ENCODE results near the gene MED13.

MED13 gene

GRCh38 chr17:62033317-62033716 is 31.8 kb downstream of the MED13 start:
- CTCF ChIA-PET, result no interaction called here
- no peak for TF ChIP-seq L3MBTL2 (conservative IDR thresholded peaks at IDR 0.05)
- no peak for TF ChIP-seq ARNT (IDR thresholded peaks at IDR 0.05)
- TF ChIP-seq FOXM1 (IDR thresholded peaks at IDR 0.05; ENCODE audit: borderline replicate concordance), result no peak
- TF ChIP-seq CTBP1 (IDR thresholded peaks at IDR 0.05; ENCODE audit: borderline replicate concordance), result no peak
- TF ChIP-seq ELF4 (IDR thresholded peaks at IDR 0.05), result no peak
- TF ChIP-seq PKNOX1 (IDR thresholded peaks at IDR 0.05), result no peak
- no peak for TF ChIP-seq FOXA1 (IDR thresholded peaks at IDR 0.05)
- TF ChIP-seq LEF1 (IDR thresholded peaks at IDR 0.05; ENCODE audit: borderline replicate concordance), result no peak
- TF ChIP-seq NFRKB (IDR thresholded peaks at IDR 0.05), result no peak
- no peak for TF ChIP-seq SUZ12 (IDR thresholded peaks at IDR 0.05)
- POLR2A ChIA-PET, result interaction anchor here (1.0 kb wide), 1 partner anchor 33 kb away, joined by 3 read pairs; no protein-coding TSS in a partner anchor
- DNase-seq (ENCODE audit: extremely low spot score), result no peak

GRCh38 chr17:62032480-62032879 is 32.6 kb downstream of the MED13 start:
- TF ChIP-seq HDGF (IDR thresholded peaks at IDR 0.05; ENCODE audit: borderline replicate concordance) (no peak), SUZ12 (IDR thresholded peaks at IDR 0.05) (no peak), NFRKB (IDR thresholded peaks at IDR 0.05) (no peak), L3MBTL2 (conservative IDR thresholded peaks at IDR 0.05) (no peak), PKNOX1 (IDR thresholded peaks at IDR 0.05) (no peak), SP1 (IDR thresholded peaks at IDR 0.05) (no peak), ARNT (IDR thresholded peaks at IDR 0.05) (no peak)
- DNase-seq (ENCODE audit: extremely low spot score), result no peak
- CTCF ChIA-PET, result no interaction called here
- POLR2A ChIA-PET, result no interaction called here

- CTCF ChIA-PET, result no interaction called here
- TF ChIP-seq HDGF (IDR thresholded peaks at IDR 0.05; ENCODE audit: borderline replicate concordance), result no peak
- TF ChIP-seq FOXM1 (IDR thresholded peaks at IDR 0.05; ENCODE audit: borderline replicate concordance), result no peak
- TF ChIP-seq TARDBP (IDR thresholded peaks at IDR 0.05), result no peak
- TF ChIP-seq SP1 (IDR thresholded peaks at IDR 0.05), result no peak
- TF ChIP-seq PKNOX1 (IDR thresholded peaks at IDR 0.05), result no peak
- no peak for TF ChIP-seq ZNF384 (IDR thresholded peaks at IDR 0.05)
- TF ChIP-seq FOXK2 (IDR thresholded peaks at IDR 0.05), result no peak
- TF ChIP-seq ARNT (IDR thresholded peaks at IDR 0.05), result no peak
- no peak for TF ChIP-seq L3MBTL2 (conservative IDR thresholded peaks at IDR 0.05)
- TF ChIP-seq FOXA1 (IDR thresholded peaks at IDR 0.05), result no peak
- TF ChIP-seq NFRKB (IDR thresholded peaks at IDR 0.05), result no peak
- no peak for TF ChIP-seq ELF4 (IDR thresholded peaks at IDR 0.05)
- no peak for TF ChIP-seq BHLHE40 (IDR thresholded peaks at IDR 0.05; ENCODE audit: borderline replicate concordance)
- TF ChIP-seq LEF1 (IDR thresholded peaks at IDR 0.05; ENCODE audit: borderline replicate concordance), result no peak
- no peak for TF ChIP-seq CTBP1 (IDR thresholded peaks at IDR 0.05; ENCODE audit: borderline replicate concordance)
- no peak for TF ChIP-seq SUZ12 (IDR thresholded peaks at IDR 0.05)
- no peak for DNase-seq (ENCODE audit: extremely low spot score)
- POLR2A ChIA-PET, result no interaction called here
These were observed 34.8 kb downstream of the MED13 start for GRCh38 chr17:62030264-62030663.

GRCh38 chr17:62024866-62025265 is 40.2 kb downstream of the MED13 start:
- POLR2A ChIA-PET, result no interaction called here
- DNase-seq (ENCODE audit: extremely low spot score), result no peak
- no peak for TF ChIP-seq ZNF384 (IDR thresholded peaks at IDR 0.05)
- TF ChIP-seq FOXM1 (IDR thresholded peaks at IDR 0.05; ENCODE audit: borderline replicate concordance), result no peak
- no peak for TF ChIP-seq LEF1 (IDR thresholded peaks at IDR 0.05; ENCODE audit: borderline replicate concordance)
- TF ChIP-seq L3MBTL2 (conservative IDR thresholded peaks at IDR 0.05), result no peak
- CTCF ChIA-PET, result interaction anchor here (0.6 kb wide), 1 partner anchor 8 kb away, joined by 3 read pairs; no protein-coding TSS in a partner anchor

- DNase-seq (ENCODE audit: extremely low spot score), result no peak
- TF ChIP-seq ARNT (IDR thresholded peaks at IDR 0.05), result no peak
- no peak for TF ChIP-seq ZNF384 (IDR thresholded peaks at IDR 0.05)
- no peak for TF ChIP-seq SUZ12 (IDR thresholded peaks at IDR 0.05)
- no peak for TF ChIP-seq NFRKB (IDR thresholded peaks at IDR 0.05)
- TF ChIP-seq CTBP1 (IDR thresholded peaks at IDR 0.05; ENCODE audit: borderline replicate concordance), result no peak
- no peak for TF ChIP-seq FOXM1 (IDR thresholded peaks at IDR 0.05; ENCODE audit: borderline replicate concordance)
- TF ChIP-seq L3MBTL2 (conservative IDR thresholded peaks at IDR 0.05), result no peak
- no peak for TF ChIP-seq HDGF (IDR thresholded peaks at IDR 0.05; ENCODE audit: borderline replicate concordance)
- no peak for TF ChIP-seq SP1 (IDR thresholded peaks at IDR 0.05)
- no peak for TF ChIP-seq PKNOX1 (IDR thresholded peaks at IDR 0.05)
- TF ChIP-seq BHLHE40 (IDR thresholded peaks at IDR 0.05; ENCODE audit: borderline replicate concordance), result no peak
- TF ChIP-seq FOXA1 (IDR thresholded peaks at IDR 0.05), result no peak
- TF ChIP-seq ELF4 (IDR thresholded peaks at IDR 0.05), result no peak
- no peak for TF ChIP-seq FOXK2 (IDR thresholded peaks at IDR 0.05)
- no peak for TF ChIP-seq LEF1 (IDR thresholded peaks at IDR 0.05; ENCODE audit: borderline replicate concordance)
- TF ChIP-seq TARDBP (IDR thresholded peaks at IDR 0.05), result no peak
- ChIA-PET CTCF (no interaction called here), POLR2A (no interaction called here)
These were observed 47.2 kb downstream of the MED13 start for GRCh38 chr17:62017912-62018311.

- no peak for TF ChIP-seq BHLHE40 (IDR thresholded peaks at IDR 0.05; ENCODE audit: borderline replicate concordance)
- no peak for TF ChIP-seq FOXA1 (IDR thresholded peaks at IDR 0.05)
- no peak for TF ChIP-seq ELF4 (IDR thresholded peaks at IDR 0.05)
- no peak for TF ChIP-seq ZNF384 (IDR thresholded peaks at IDR 0.05)
- TF ChIP-seq PKNOX1 (IDR thresholded peaks at IDR 0.05), result no peak
- TF ChIP-seq SP1 (IDR thresholded peaks at IDR 0.05), result no peak
- TF ChIP-seq L3MBTL2 (conservative IDR thresholded peaks at IDR 0.05), result no peak
- ChIA-PET POLR2A (no interaction called here), CTCF (no interaction called here)
- no peak for DNase-seq (ENCODE audit: extremely low spot score)
These were observed 47.6 kb downstream of the MED13 start for GRCh38 chr17:62017496-62017895.

Data from HEK293T (cell line).